ENCODE results near the gene ACIN1.

Gene ACIN1

DNA sequence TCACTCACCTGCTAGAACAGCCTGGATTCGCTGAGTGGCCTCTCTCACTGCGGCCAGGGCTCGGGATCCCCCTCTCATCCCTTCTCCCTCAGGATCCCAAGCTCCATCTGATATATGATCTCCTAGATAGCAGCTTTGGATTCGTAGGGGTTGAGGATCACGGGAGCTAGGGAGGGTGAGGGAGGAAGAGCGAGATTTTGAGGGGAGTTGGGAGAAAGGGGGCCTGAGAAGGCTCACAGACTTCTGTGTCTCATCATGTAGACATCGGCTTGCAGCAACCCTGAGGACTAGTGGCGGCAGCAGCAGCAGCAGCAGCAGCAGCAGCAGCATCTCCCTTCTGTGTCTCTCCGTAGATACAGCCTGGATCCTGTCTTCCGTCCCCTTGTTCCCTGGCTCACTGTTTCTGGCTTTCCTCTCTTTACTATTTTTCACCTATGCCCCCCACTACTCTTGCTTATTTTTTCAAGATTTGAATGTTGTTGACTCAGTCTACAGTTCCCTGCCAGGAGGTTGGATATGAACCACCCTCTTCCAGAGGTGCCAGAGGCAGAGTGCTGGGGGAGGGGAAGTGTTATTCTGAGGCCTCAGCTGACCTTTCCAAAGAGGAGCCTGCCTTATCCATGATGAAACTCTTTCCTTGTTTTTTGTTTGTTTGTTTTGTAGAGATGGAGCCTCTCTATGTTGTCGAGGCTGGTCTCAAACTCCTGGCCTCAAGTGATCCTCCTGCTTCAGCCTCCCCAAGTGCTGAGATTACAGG lies 9.8 kb upstream of the ACIN1 start, which contains the start of gene CIROP:
CIROP (minus strand) TSS at position 399 of the 757 bp plus-strand sequence; CDS start at position 330, 69 bp downstream.
- TF ChIP-seq EZH2 (IDR thresholded peaks at IDR 0.05) (no peak), POLR2AphosphoS5 (IDR thresholded peaks at IDR 0.05; ENCODE audit: borderline replicate concordance, low read depth, low read length) (no peak), FOXP2 (optimal IDR thresholded peaks at IDR 0.05; ENCODE audit: control extremely low read depth, extremely low read length, insufficient read depth) (no peak)
- Histone ChIP-seq H3K4me3 (no peak within 1 kb of the TSS), H3K36me3 (ENCODE audit: insufficient read depth, low read length) (no peaks in the 10 kb centered on the region), H3K27ac (no peak within 1 kb of the TSS), H3K9me3 (ENCODE audit: low read depth, low read length) (no peaks in the 10 kb centered on the region), H3K9ac (ENCODE audit: insufficient read length) (no peak within 1 kb of the TSS)
- no peak for DNase-seq (ENCODE audit: low read depth, low spot score)

DNA sequence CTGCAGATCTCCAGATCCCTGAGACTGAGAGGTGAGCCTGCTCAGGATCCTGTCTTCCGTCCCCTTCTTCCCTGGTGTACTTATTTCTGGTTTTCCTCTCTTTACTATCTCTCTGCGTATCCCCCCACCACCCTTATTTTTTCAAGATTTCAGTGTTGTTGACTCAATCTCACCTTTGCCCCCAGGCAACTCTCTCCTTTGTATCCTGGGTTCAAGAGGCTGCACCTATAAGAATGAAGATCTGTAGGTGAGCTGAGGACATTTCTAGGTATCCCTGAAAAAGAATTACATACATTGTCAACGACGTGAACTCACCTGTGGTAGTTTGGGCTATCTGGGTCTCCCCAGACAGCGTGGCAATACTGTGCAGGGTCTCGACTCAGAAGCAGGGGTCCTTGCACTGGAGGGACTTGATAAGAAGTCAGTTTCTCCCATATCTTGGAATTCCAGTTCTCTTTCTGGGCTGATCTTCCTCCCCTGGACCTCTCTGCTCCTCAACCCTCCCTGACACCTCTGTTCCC lies 9.2 kb upstream of the ACIN1 start:
- H3K27ac ChIP-seq: no peak overlapping the region
- DNase-seq (ENCODE audit: low read depth, low spot score): no peak
- H3K4me3 ChIP-seq: no peak overlapping the region
- no peaks in the 10 kb centered on the region for H3K9me3 ChIP-seq (ENCODE audit: low read depth, low read length)
- TF ChIP-seq FOXP2 (optimal IDR thresholded peaks at IDR 0.05; ENCODE audit: control extremely low read depth, extremely low read length, insufficient read depth) (no peak), POLR2AphosphoS5 (IDR thresholded peaks at IDR 0.05; ENCODE audit: borderline replicate concordance, low read depth, low read length) (no peak), EZH2 (IDR thresholded peaks at IDR 0.05) (no peak)
- no peaks in the 10 kb centered on the region for H3K36me3 ChIP-seq (ENCODE audit: insufficient read depth, low read length)
- H3K9ac ChIP-seq (ENCODE audit: insufficient read length): no peak overlapping the region

DNA sequence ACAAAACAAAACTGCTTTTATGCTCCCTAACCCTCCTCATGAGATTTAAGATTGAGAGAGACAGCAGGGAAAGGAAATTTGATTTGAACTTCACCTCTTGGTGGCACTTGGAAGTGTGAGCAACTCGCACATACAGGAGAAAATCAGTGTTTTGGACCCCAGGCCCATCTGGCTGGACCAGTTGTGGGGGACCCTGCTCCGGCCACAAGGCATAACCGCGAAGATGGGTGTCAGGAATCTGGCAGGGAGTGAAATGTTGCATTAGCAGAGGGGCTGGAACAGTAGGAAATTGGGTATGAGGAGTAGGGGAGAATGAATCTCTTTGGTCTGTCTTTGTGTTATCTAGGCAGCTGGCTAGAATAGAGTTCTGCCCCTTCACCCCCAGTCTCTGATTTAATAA lies 8.6 kb upstream of the ACIN1 start:
- no peaks in the 10 kb centered on the region for H3K9me3 ChIP-seq (ENCODE audit: low read depth, low read length)
- H3K9ac ChIP-seq (ENCODE audit: insufficient read length): no peak overlapping the region
- H3K36me3 ChIP-seq (ENCODE audit: insufficient read depth, low read length): peaks cover 4% of the 10 kb centered on the region; the same call in 1 of the 2 replicates
- H3K4me3 ChIP-seq: no peak overlapping the region
- TF ChIP-seq FOXP2 (optimal IDR thresholded peaks at IDR 0.05; ENCODE audit: control extremely low read depth, extremely low read length, insufficient read depth) (no peak), POLR2AphosphoS5 (IDR thresholded peaks at IDR 0.05; ENCODE audit: borderline replicate concordance, low read depth, low read length) (no peak), EZH2 (IDR thresholded peaks at IDR 0.05) (no peak)
- no peak overlapping the region for H3K27ac ChIP-seq
- DNase-seq (ENCODE audit: low read depth, low spot score): no peak

DNA sequence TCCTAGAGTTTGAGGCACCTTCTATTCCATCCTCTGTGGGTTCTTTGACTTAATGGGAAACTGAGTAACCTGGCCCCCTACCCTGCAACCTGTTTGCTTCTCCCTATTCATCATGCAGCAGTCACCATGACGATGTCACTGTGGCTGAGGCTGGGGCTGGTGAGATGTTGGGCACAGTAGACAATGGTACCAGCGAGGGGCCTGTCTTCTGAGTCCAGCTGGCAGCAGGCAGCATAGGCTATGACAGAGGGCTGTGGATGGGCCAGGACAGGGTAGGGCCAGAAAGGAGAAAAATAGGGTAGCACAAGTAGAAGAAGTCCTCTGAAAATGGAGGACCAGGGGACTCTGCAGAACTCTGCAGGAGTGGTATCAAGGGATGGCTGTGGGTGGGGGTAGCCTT lies 7.9 kb upstream of the ACIN1 start:
- H3K27ac ChIP-seq: no peak overlapping the region
- H3K4me3 ChIP-seq: no peak overlapping the region
- no peak overlapping the region for H3K9ac ChIP-seq (ENCODE audit: insufficient read length)
- DNase-seq (ENCODE audit: low read depth, low spot score): no peak
- peaks cover 12% of the 10 kb centered on the region for H3K36me3 ChIP-seq (ENCODE audit: insufficient read depth, low read length)
- TF ChIP-seq FOXP2 (optimal IDR thresholded peaks at IDR 0.05; ENCODE audit: control extremely low read depth, extremely low read length, insufficient read depth) (no peak), EZH2 (IDR thresholded peaks at IDR 0.05) (no peak), POLR2AphosphoS5 (IDR thresholded peaks at IDR 0.05; ENCODE audit: borderline replicate concordance, low read depth, low read length) (no peak)
- no peaks in the 10 kb centered on the region for H3K9me3 ChIP-seq (ENCODE audit: low read depth, low read length)

DNA sequence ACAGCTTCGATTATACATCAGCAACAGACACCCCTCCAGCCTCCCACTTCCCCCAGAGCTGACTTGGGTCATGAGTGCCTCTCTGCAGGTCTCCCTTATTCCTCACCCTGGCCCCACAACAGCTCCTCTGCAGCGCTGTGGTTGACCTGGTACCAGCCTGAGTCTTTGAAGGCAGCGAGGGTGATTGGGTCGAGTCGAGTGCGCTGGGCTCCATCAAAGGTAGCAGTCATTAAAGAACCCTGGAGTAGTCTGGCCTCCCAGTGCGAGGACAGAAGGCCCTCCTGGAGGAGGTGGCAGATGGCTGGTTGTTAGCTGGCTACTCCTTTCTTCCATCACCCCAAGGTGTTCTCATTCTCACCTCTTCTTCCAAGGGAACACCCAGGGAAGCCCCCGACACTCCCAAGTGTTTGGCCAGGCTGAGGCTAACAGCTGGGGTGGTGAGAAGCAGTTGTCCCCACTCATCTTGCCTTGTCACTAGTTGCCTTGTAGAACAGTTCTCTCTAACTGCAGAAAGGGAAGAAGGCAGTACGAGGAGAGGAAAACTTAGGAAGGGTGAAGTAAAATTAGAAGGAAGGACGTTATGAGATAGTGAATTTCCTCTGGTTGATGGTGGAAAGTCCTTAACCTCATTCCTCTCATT lies 7.2 kb upstream of the ACIN1 start:
- TF ChIP-seq FOXP2 (optimal IDR thresholded peaks at IDR 0.05; ENCODE audit: control extremely low read depth, extremely low read length, insufficient read depth): no peak
- no peak for TF ChIP-seq POLR2AphosphoS5 (IDR thresholded peaks at IDR 0.05; ENCODE audit: borderline replicate concordance, low read depth, low read length)
- TF ChIP-seq EZH2 (IDR thresholded peaks at IDR 0.05): no peak
- H3K27ac ChIP-seq: no peak overlapping the region
- peaks cover 18% of the 10 kb centered on the region for H3K36me3 ChIP-seq (ENCODE audit: insufficient read depth, low read length)
- H3K9ac ChIP-seq (ENCODE audit: insufficient read length): no peak overlapping the region
- DNase-seq (ENCODE audit: low read depth, low spot score): no peak
- H3K4me3 ChIP-seq: no peak overlapping the region
- no peaks in the 10 kb centered on the region for H3K9me3 ChIP-seq (ENCODE audit: low read depth, low read length)

DNA sequence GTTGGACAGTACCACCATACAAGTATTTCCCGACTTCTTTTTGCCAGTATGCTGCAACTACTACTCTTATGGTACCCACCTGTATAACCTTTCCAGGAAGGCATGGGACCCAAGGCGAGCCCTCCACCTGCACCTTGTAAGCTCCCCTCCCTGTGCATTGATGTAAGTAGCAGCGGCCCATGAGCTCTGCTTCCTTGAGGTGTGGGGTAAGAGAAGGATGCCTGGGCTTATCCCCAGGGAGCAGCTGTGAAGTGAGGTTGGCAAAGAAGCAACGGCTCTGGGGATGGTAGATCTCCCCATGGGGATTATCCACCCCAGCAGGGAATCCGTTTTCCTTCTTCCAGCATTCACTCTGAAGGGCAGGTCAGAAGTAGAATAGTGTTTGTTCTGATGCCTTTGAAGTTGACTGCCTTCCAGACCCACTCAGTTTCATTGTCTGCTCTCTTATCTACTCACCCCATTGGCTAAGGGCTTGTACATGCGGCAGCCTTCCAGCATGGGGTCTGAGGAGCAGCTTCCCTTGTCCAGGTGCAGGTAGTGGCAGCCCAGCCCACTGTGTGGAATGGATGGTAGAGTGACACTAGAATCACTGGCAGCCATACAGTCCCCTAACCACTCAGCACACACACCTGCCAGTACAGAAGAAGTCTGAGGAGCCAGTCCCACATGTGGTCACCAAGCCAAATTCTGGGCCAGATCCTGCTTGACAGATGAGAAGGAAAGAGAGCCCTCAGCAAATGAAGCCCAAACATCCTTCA lies 6.5 kb upstream of the ACIN1 start:
- H3K27ac ChIP-seq: no peak overlapping the region
- peaks cover 18% of the 10 kb centered on the region for H3K36me3 ChIP-seq (ENCODE audit: insufficient read depth, low read length)
- H3K9me3 ChIP-seq (ENCODE audit: low read depth, low read length): no peaks in the 10 kb centered on the region
- H3K9ac ChIP-seq (ENCODE audit: insufficient read length): no peak overlapping the region
- no peak for DNase-seq (ENCODE audit: low read depth, low spot score)
- no peak overlapping the region for H3K4me3 ChIP-seq
- TF ChIP-seq EZH2 (IDR thresholded peaks at IDR 0.05) (no peak), FOXP2 (optimal IDR thresholded peaks at IDR 0.05; ENCODE audit: control extremely low read depth, extremely low read length, insufficient read depth) (no peak), POLR2AphosphoS5 (IDR thresholded peaks at IDR 0.05; ENCODE audit: borderline replicate concordance, low read depth, low read length) (no peak)

DNA sequence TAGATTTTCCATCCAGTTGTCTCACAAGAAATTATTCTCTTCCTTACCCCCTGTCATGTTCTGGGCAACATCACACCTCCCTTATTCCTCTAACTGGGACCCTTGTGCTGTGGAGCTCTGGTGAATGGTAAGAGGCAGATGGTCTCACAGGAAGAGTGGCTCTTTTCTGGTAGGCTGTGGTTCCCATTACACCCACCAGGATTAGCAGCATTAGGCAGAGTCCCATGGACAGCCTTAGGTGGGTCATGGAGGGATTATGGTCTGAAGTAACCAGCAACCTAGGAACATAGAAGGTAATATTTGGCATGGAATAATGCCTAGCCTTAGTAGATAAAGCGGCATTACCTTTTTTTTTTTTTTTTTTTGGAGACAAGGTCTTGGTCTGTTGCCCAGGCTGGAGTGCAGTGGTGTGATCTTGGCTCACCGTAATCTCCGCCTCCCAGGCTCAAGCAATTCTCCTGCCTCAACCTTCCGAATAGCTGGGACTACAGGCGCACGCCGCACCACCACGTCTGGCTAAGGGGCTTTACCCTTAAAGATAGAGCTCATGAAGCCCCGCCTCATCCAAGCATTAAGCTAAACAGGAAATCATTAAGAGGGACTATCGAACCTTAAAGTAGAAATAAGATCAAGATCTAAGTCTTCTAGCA lies 4.4 kb upstream of the ACIN1 start:
- Histone ChIP-seq H3K36me3 (ENCODE audit: insufficient read depth, low read length) (peaks cover 18% of the 10 kb centered on the region), H3K4me3 (no peak overlapping the region), H3K9me3 (ENCODE audit: low read depth, low read length) (no peaks in the 10 kb centered on the region), H3K9ac (ENCODE audit: insufficient read length) (no peak overlapping the region), H3K27ac (no peak overlapping the region)
- TF ChIP-seq POLR2AphosphoS5 (IDR thresholded peaks at IDR 0.05; ENCODE audit: borderline replicate concordance, low read depth, low read length) (no peak), FOXP2 (optimal IDR thresholded peaks at IDR 0.05; ENCODE audit: control extremely low read depth, extremely low read length, insufficient read depth) (no peak)
- no peak for DNase-seq (ENCODE audit: low read depth, low spot score)
